Uterus (tissue), 2 donors: ENCODE measurements around the gene ASAP2.

ENCODE experiments used
- CTCF ChIP-seq, 4 experiments: fragments of 200-600 bp in 2 of 4; fragments of 450-650 bp in 2 of 4; sonication (generic) in 2 of 4; IDR thresholded peaks; one replicate each; pipeline ENCODE4 v1.5.1; 2016 to 2019; ENCODE audit warnings: antibody characterized with exemption in 4 of 4, mild to moderate bottlenecking in 2 of 4, moderate library complexity in 1 of 4
- POLR2A ChIP-seq, 2 donors: fragments of 450-650 bp; IDR thresholded peaks; one replicate each; pipeline ENCODE4 v1.6.1; 2016; ENCODE audit warnings: antibody characterized with exemption in 2 of 2, mild to moderate bottlenecking in 1 of 2, moderate library complexity in 1 of 2

DNA sequence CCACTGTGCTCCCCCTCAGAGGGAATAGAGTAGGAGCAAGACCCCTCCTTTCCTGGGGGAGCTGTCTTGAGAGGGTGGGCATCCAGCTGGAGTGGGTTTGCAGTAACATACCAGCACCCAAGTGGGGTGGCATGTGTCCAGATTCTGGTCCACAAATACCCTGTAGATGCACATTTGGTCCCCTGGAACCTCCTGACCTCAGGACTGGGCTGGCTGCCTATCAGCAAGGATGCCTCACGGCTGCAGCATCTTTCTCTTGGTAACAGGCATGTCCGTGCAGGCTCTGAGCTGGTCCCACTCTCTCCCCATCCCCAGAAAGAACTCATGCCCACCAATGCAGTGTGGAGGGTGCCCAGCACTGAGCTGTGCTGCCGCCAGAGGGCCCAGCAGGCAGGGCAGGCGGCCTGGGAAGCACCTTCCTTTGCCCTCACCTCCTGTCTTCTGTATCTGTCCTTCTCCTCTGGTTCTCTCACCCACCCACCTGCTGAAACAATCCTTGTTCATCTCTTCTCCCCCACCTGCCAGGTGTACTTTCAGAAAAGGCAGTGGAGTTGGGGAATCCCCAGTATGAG is 169.3 kb downstream of the ASAP2 start:
- TF ChIP-seq CTCF (IDR thresholded peaks at IDR 0.05) (no peak), POLR2A (IDR thresholded peaks at IDR 0.05) (no peak)
